ENCODE results near the gene COL9A2.

COL9A2 gene

DNA sequence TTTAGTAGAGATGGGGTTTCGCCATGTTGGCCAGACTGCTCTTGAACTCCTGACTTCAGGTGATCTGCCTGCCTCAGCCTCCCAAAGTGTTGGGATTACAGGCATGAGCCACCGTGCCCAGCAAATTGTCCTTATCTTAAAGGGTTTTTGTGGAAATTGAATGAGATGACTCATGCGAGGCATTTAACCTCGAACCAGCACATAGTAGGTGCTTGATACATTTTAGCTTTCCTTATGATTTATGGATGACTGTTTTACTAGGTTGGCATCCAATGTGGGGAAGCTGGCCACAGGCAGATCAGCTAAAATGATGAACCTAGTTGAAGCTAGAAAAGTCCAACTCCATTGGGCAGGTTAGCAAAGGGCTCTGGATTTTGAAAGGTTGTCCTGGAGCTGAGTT, 1.4 kb upstream of the COL9A2 start:
- DNase-seq (ENCODE audit: low spot score) = no peak

DNA sequence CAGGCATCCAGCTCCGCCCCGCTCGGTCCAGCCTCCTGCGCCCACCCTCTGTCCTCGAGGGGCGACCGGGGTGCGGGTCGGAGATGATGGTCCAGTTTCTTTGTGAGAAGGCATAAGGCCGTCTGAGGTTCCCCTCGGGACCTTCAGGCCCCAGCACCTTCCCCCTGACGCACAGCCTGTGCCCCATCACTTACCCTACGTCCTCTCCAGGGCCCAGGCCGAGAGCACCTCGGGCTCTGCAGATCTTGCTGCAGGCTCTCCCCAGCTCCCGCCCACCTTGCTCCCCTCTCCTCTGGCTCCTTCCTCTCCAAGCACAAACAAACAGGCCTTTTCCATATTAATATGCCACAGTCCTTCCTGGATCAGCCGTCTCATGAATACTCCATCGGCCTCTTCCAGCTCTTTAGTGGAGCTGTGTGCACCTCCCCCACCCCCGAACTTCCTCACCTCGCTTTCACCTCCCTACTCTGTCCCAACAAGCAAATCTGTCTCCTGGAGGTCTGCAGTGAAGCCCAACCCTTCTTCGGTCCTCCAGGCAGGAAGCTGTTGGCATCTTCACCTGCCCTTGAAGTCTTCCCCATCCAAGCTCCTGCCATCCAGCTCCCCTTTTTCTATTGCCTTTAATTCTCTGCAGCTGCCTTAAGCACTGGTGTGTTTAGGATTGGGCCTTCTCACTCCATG, 448 bp upstream of the COL9A2 start:
- no peak for DNase-seq (ENCODE audit: low spot score)

DNA sequence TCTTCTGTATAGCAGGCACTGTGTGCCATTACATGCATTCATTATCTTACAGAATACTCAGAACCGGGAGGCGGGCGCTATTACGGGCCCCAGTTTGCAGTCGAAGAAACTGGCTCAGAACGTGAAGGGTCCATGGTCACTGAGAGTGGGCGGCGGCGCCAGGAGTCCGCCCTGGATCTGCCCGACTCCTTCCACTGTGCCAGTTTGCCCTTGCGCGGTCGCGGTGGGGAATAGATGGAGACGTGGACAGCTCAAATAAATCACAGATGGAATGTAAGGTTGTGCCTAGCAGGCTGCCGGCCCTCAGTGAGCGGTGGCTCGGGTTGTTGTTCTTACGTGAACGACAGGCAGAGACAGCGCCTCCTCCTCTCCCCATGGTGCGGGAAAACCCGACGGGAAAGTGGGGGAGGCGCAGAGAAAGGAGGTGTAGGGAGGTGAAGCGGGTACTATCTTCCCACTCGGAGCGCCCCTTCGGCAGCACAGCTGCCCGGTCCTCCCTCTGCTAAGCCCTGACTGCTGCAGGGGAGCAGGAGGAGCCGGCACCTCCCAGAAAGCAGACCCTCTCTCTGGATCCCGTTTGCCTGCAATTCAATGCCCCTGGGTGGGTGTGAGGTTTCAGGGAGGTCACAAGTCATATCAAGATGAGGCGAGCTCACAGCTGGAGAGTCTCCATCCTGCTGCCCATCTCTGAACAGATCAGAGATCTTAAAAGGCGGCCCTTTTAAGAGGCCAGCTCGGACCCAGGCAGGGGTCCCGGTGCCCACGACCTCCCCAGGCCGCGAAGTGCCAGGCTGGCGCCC, 1.1 kb downstream of the COL9A2 start:
- DNase-seq (ENCODE audit: low spot score) = peak; percentile 68

DNA sequence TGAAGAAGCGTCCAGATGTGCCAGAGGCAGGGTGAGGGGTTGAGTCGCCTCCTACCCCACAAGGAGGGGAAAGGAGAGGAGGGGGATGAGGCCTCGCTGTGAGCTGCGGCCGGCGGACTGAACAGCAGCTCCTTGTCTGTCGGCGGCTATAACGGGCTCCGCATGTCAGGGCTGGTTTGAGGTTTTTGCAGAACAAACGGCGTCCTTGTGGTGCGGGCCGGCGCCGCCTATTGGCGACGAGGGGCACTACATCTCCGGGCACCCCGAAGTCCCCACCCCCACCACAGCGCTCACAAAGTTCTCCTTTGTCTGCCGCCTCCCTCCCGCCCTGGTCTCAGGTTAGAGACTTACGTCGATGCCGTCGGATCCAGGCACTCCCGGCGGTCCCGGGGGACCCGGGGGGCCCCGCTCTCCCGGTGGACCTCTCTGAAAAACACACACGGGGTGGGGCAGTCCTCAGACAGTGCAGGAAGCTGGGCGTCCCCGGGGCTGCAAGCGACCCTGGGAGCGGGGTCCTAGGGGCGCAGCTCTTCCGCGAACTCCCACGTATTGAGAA, 1.8 kb downstream of the COL9A2 start:
- DNase-seq (ENCODE audit: low spot score) = peak; percentile 92

DNA sequence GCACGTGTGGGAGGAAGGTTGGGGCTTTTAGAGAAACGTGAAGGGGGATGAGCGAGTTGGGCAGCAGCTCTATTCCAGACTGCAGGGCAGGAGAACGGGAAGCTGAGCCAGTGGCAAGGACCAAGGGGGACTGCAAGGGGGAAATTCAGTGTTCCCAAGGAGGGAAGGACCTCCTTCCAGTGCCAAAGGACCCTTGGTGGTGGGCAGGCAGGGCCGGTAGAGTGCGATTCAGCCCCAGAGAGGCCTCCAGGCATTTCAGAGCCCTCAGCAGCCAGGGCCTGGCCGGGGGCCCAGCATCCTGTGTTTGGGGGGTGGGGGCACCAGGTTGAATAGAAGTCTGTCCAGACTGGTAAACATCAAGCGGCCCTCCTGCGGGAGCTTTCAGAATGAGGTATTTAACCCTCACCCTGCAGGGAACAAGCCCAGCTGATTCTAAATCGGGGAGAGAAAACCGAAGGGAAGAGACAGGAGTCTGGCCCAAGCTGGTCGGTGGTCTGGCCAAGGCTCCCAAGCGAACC, 2.3 kb downstream of the COL9A2 start:
- no peak for DNase-seq (ENCODE audit: low spot score)

DNA sequence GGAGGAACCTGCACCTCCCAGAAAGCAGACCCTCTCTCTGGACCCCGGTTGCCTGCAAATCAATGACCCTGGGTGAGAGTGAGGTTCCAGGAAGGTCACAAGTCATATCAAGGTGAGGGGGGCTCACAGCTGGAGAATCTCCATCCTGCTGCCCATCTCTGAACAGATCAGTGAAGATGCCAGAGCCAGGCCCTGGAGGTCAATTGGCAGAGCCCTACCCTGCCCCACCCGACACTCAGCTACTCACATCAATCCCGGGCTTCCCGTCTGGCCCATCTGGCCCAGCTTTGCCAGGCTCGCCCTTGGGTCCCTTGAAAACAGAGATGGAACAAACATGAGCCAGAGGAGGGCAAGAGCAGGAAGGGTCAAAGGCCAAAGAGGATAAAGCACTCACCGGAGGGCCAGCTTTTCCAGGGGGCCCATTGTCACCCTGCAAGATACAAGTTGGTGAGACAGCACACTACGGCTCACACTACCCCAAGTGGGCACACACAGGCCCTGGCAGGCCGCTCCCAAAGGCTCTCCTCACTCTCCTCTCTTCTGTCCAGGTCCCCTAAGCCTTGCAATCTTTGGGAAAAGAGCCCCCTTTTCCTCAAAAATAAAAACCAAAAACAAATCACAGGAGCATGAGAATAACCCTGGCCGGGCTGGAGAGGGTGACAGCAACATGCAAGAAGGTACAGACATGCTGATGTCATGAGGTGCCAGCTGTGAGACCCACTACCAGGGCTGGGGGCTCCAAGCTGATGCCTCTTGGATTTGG, 2.9 kb downstream of the COL9A2 start:
- no peak for DNase-seq (ENCODE audit: low spot score)

DNA sequence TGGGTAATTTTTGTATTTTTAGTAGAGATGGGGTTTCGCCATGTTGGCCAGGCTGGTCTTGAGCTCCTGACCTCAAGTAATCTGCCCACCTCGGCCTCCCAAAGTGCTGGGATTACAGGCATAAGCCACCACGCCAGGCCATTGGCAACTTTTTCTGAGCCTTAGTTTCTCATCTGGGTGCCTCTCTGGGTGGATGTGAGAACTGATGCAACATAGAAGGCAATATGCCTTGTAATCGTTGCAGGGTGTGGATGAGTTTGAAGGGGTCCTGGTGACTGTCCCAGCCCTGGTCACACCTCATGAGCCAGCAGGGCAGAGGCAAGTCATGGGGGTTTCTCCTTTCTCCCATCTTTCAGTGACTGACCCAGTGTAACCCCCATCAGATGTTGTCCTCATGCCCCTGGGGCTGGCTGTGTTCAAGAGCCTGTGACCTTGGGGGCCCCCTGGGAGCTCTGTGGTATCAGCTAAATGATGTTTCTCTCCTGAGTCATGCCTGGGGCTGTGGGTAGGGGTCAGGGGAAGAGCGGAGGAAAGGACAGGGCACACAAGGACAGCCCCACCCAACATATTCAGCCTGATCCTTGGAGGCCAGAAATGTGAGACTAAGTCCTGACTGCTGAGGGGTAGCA, 3.6 kb downstream of the COL9A2 start:
- no peak for DNase-seq (ENCODE audit: low spot score)

DNA sequence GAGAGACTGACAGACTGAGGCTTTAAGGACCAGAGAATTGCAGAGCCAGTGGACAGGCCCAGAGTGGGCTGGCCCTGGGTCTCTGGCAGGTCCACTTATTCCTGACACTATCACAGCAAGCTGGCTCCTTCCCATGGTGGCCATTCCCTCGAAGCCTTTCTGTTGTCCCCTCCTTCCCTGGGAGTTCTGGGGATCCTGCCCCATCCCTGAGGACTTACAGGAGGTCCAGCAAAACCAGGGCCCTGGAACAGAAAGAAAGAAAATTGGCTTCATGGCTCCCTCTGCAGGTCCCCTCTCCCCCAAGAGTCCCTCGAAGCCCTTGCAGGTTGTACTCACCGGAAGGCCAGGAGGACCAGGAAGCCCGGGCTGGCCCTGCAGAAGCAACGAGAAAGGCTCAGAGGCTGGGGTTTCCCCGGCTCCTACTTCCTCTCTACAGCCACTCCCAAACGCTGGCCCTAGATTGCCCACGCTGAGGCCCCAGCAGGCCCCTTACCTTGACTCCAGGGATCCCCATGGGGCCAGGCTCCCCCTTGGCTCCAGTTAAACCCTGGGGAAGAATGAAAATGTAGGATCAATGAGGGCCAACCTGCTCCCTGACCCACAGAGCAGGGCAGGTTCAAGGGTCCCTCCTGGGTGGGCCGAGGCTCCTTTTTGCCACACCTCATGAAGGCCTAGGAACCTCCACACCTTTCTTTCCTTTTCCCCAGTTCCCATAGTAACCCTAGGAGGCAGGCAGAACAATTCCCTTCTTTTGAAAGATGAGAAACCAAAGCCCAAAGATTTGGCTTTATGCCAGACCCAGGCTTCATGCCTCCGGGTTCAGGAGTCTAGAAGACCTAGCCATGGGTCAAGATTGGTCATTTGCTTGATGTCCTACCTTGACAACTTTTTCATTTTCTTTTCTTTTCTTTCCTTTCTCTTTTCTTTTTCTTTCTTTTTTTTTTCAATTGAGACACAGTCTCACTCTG, 4.6 kb downstream of the COL9A2 start:
- DNase-seq (ENCODE audit: low spot score) = no peak

DNA sequence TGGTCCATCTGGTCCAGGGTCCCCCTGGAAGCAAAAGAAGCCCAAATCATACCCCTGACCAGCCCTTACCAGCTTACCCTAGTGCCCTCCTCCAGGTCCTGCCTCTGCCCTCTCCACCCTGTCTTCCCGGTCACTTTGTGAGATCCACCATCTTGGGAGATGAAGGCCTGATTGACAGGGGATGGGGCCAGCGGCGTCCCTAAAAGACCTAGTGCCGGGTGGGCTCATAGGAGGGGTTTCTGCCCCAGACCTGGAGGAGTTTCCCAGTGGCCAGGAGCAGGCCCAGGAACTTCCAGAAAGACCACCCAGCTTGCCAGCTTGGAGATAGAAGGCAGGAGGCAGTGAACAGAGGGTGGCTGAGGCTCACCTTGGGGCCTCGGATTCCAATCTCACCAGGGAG, 5.4 kb downstream of the COL9A2 start:
- no peak for DNase-seq (ENCODE audit: low spot score)

DNA sequence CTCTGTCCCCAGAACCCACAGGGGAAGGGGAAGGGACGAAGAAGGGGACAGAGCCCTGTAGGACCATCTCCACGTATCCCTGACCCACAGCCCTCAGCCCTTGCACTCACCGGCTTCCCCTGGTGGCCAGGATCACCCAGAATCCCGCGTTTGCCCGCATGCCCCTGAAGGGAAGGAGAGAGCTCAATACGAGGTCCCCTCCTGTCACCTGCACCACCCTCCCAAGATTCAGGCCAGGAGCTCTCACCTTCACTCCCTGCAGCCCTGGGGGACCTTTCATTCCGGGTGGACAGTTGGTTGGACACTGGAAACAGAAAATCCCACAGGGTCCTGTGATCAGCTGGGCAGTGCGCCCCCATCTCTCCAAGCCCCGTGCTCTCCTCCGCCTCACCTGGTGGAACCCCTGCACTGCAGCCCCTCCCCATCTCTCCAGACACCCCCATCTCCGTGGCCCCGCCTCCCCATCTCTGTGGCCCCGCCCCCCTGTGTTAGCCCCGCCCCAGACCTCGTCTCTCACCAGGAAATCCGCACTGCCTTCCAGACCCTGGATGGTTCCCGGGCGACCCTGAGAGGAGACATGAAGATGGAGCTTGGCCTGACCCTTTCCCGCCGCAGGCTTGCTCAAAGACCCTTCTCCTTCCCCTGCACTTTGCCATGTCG, 6.0 kb downstream of the COL9A2 start:
- DNase-seq (ENCODE audit: low spot score) = no peak

DNA sequence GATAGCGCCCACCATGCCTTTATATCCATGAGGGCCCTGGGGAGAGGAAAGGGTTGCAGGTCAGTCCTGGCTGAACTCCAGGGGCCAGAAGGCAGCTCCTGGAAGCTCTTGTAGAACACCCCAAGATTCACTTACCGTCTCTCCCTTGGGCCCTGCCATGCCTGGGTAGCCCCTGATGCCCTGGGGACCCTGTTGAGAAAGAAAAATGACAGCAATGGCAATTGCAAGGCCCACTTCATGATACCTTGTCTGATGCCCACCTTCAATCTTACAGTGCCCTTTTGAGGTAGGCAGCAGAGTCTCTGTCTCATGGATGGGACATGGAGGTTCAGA, 7.0 kb downstream of the COL9A2 start:
- DNase-seq (ENCODE audit: low spot score) = no peak

DNA sequence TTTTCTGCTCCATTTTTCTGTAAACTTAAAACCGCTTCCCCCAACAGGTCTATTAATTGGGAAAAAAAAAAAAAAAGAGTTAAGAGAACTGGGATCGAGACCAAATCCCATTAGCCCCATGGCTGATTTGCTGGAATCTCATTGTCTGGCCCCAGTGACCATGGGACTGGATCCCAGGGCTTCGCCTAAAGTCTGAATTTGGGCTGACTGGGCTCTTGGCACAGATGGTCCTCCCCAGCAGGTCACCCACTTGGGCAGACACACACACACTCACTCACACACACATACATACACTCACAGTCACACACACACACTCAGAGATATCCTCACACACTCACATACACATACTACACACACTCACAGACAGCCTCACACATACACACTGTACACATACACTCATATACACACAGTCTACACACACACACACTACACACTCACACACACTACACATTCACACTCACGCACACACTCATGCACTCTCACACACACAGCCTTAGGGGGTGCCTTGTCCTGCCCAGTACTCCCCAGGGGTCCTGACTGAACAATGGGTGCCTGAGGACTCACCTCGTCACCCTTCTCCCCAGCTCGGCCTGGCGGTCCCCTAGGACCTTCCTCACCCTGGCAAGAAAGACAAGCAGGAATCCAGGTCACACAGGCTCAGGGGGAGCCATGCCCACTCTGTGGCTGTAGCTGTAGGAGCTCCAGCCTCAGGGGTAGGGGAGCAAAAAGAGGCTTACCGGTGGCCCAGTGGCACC, 7.5 kb downstream of the COL9A2 start:
- DNase-seq (ENCODE audit: low spot score) = peak; percentile 72

DNA sequence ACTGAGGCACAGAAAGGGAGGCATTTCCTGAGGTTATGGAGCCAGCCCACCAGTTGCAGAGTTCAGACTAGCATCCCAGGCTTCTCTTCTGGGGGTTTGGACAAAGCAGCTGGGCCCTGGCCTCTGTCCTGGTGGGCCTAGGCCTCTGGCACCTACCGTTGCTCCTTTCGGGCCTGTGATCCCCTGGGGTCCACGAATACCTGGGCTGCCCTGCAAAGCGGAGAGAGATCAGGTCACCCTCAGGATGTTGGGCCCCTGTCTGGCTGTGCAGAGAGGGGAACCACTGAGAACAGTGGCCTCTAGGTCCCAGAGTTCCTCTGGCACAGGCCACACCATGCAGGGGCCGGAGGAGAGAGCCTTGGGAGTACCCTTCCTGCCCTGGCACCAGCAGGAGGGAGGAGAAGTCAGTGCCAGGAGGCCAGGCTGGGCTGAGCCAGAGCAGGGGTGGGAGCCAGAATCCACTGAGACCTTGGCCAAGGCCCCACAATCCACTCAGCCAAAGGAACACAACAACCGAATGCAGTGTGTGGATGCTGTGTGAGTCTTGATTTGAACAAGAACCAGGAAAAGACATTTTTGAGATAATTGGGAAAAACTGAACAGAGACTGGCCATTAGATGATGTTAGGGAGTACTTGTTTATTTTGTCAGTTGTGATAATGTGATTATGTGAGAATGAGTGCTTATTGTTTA, 8.9 kb downstream of the COL9A2 start:
- DNase-seq (ENCODE audit: low spot score) = no peak

DNA sequence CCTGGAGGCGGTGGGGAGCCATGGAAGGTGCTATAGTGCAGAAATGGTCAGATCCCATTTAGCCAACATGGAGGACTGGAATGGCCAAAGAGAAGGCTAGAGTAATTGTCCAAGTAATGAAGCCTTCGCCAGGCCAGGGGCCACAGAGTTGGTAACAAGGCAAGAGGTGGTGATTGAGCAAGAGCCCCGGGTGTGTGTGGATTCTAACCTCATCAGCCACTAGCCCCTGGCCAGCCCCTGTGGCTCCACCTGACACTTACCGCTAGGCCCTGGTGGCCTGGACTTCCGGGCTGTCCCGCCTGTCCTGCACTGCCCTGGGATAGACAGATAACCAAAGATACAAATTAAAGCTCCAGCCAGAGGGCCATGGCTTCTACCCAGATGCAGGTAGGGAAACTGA, 9.9 kb downstream of the COL9A2 start:
- DNase-seq (ENCODE audit: low spot score) = no peak

DNA sequence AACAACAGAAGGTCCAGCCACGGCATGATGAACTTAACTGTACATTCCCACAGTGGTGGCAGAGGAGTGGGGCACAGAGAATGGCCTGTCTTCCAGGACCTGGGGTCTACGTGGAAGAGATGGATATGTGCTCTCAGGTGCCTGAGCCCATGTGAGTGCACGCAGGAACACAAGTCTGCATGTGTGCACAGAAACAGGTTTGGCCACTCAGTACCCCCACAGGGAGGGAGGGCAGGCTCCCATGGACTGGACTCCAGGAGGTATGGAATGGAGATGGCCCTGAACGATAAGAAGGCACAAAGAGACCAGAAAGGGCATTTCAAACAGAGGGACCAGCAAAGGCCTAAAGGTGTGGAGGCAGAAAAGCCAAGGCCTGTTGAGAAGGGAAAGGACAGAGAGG, 10.8 kb downstream of the COL9A2 start:
- DNase-seq (ENCODE audit: low spot score) = no peak

DNA sequence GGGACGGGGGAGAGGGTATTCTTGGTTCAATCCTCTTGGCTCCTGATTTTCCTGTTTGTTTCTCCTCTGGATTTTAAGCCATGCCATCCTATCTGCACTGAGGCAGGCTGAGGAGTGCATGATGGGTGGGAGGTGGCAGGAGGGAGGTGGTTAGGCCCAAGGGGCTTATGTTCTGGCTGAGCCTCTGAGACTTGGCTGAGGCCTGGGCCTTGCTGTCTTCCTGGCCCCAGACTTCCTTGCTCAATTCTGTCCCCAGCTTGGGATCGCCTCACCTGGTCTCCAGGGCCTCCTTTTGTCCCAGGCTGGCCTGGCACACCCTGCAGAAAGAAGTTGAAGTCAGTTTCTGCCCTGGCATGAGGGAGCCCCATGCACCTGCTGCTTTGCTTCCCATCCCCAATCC, 11.2 kb downstream of the COL9A2 start:
- no peak for DNase-seq (ENCODE audit: low spot score)

DNA sequence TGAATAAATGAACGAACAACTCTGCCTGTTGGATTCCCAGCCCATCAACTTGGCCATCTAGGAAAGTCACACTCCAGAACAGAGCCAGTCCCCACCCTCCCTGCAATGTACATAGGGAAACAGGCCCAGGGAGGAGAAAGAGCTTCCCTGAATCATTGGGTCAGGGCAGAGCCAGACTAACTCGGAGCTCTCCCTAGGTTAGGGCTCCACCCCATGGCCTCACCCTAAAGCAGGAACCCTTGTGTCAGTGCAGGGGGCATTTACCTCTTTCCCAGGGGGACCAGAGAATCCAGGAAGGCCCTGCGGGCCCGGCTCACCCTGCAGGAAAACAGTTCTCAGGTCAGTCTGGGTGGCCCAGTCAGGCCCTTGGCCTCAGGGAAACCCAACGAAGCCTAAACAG, 11.6 kb downstream of the COL9A2 start:
- DNase-seq (ENCODE audit: low spot score) = no peak

DNA sequence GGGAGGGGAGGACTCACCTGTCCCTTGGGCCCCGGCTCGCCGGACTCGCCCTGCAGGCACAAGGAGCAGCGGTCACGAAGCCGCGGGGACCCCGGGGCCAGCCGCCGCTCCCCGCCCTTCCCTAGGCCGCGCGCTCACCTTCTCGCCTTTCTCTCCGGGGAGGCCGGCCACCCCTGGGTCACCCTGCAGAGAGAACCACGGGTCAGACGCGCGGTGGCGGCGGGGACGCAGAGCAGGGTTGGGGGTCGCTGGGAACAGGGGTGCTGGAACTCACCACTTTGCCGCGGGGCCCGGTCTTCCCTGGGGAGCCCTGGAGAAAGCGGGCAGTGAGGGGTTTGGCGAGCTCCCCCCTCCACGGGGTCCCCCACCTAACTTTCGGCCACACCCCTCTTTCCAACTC, 13.3 kb downstream of the COL9A2 start:
- no peak for DNase-seq (ENCODE audit: low spot score)
